Loucy (cell line): ENCODE measurements around the gene ZNF747.

Experiments
- H2AFZ ChIP-seq: fragments of 200-600 bp; sonication (generic); 2 replicates; pipeline ENCODE4 v1.6.0; 2016; ENCODE audit warnings: antibody characterized with exemption, mild to moderate bottlenecking, low read length, moderate library complexity
- H3F3A ChIP-seq: fragments of 200-600 bp; 2 replicates; pipeline ENCODE4 v1.6.0; 2016; ENCODE audit warnings: antibody characterized with exemption, low read depth, mild to moderate bottlenecking
- H3K27me3 ChIP-seq: fragments of 200-600 bp; sonication (generic); 2 replicates; pipeline ENCODE4 v1.6.1; 2014; ENCODE audit warnings: low read length, mild to moderate bottlenecking; ENCODE audit not compliant: insufficient read depth, poor library complexity, severe bottlenecking
- H3K36me3 ChIP-seq: fragments of 200-600 bp; sonication (generic); 2 replicates; pipeline ENCODE4 v1.6.1; 2016; ENCODE audit warnings: low read length; ENCODE audit not compliant: insufficient read depth
- H3K4me1 ChIP-seq: fragments of 200-600 bp; sonication (generic); 2 replicates; pipeline ENCODE4 v1.5.1; 2014; ENCODE audit warnings: low read length, mild to moderate bottlenecking; ENCODE audit not compliant: insufficient read depth, poor library complexity, severe bottlenecking
- H3K4me2 ChIP-seq: fragments of 200-600 bp; sonication (generic); 2 replicates; pipeline ENCODE4 v1.6.0; 2014; ENCODE audit warnings: antibody characterized with exemption, low read length, low read depth, mild to moderate bottlenecking; ENCODE audit not compliant: poor library complexity, severe bottlenecking
- H3K4me3 ChIP-seq: fragments of 200-600 bp; sonication (generic); 2 replicates; pipeline ENCODE4 v1.5.1; 2014; ENCODE audit warnings: low read length, mild to moderate bottlenecking, mixed read lengths; ENCODE audit not compliant: poor library complexity, severe bottlenecking
- H3K79me2 ChIP-seq: fragments of 200-600 bp; sonication (generic); 2 replicates; pipeline ENCODE4 v1.6.1; 2014; ENCODE audit warnings: low read length; ENCODE audit not compliant: insufficient read depth
- H3K9ac ChIP-seq: fragments of 200-600 bp; sonication (generic); 2 replicates; pipeline ENCODE4 v1.6.0; 2014; ENCODE audit warnings: mild to moderate bottlenecking, low read depth, low read length, moderate library complexity; ENCODE audit not compliant: poor library complexity, severe bottlenecking
- H3K9me2 ChIP-seq: fragments of 200-600 bp; sonication (generic); replicated peaks from 2 replicates; pipeline ENCODE4 v1.6.1; 2016; ENCODE audit warnings: low read depth, low read length, mixed read lengths
- H3K9me3 ChIP-seq: fragments of 200-600 bp; sonication (generic); 2 replicates; pipeline ENCODE4 v1.6.1; 2014; ENCODE audit warnings: mild to moderate bottlenecking, antibody characterized with exemption, low read length, low read depth; ENCODE audit not compliant: insufficient read depth
- H4K20me1 ChIP-seq: fragments of 200-600 bp; sonication (generic); 2 replicates; pipeline ENCODE4 v1.6.0; 2014; ENCODE audit warnings: antibody characterized with exemption, low read length, mild to moderate bottlenecking; ENCODE audit not compliant: insufficient read depth, poor library complexity, severe bottlenecking
- CTCF ChIP-seq: fragments of 200-600 bp; sonication (generic); conservative IDR thresholded peaks from 2 replicates; pipeline ENCODE4 v1.5.1; 2014; ENCODE audit warnings: mild to moderate bottlenecking, antibody characterized with exemption, low read length
- EZH2phosphoT487 ChIP-seq: fragments of 200-600 bp; IDR thresholded peaks from 2 replicates; pipeline ENCODE4 v1.6.1; 2018; ENCODE audit warnings: antibody characterized with exemption, mild to moderate bottlenecking, moderate library complexity, borderline replicate concordance

The ZNF747 gene

GRCh38 chr16:30534368-30535105, at the start of gene ZNF747:
ZNF747 (minus strand) TSS chr16:30534858; CDS start chr16:30534679, 179 bp downstream.
- Histone ChIP-seq H4K20me1 (peaks cover 7% of the 10 kb centered on the region), H3K4me1 (peaks cover 10% of the 10 kb centered on the region), H2AFZ (peak within 1 kb of the TSS; percentile 86), H3F3A (no peaks in the 10 kb centered on the region), H3K4me3 (peak within 1 kb of the TSS; percentile 96), H3K9me2 (no peaks in the 10 kb centered on the region), H3K9me3 (no peaks in the 10 kb centered on the region), H3K27me3 (no peaks in the 10 kb centered on the region), H3K4me2 (peak within 1 kb of the TSS; percentile 91), H3K9ac (peak within 1 kb of the TSS; percentile 96), H3K79me2 (peaks cover 58% of the 10 kb centered on the region), H3K36me3 (no peaks in the 10 kb centered on the region; the same call in 1 of the 2 replicates)
- TF ChIP-seq EZH2phosphoT487 (no peak), CTCF (no peak)

- H3F3A ChIP-seq: no peaks in the 10 kb centered on the region
- H3K79me2 ChIP-seq: peaks cover 66% of the 10 kb centered on the region
- H3K36me3 ChIP-seq: no peaks in the 10 kb centered on the region
- TF ChIP-seq CTCF (no peak), EZH2phosphoT487 (no peak)
- H3K27me3 ChIP-seq: peaks cover 3% of the 10 kb centered on the region
- no peak overlapping the region for H3K4me3 ChIP-seq
- peaks cover 4% of the 10 kb centered on the region for H4K20me1 ChIP-seq
- H3K9me3 ChIP-seq: no peaks in the 10 kb centered on the region
- H2AFZ ChIP-seq: no peak overlapping the region
- peak overlapping the region; percentile 42 for H3K4me2 ChIP-seq
- H3K9ac ChIP-seq: no peak overlapping the region
- no peaks in the 10 kb centered on the region for H3K9me2 ChIP-seq
- H3K4me1 ChIP-seq: peaks cover 28% of the 10 kb centered on the region
Observed at GRCh38 chr16:30582611-30583340, 48.1 kb upstream of the ZNF747 start.

GRCh38 chr16:30581457-30581856, 46.8 kb upstream of the ZNF747 start:
- peaks cover 53% of the 10 kb centered on the region for H3K79me2 ChIP-seq
- no peak overlapping the region for H3K9ac ChIP-seq
- H3K36me3 ChIP-seq: no peaks in the 10 kb centered on the region

More at GRCh38 chr16:30581457-30581856, 46.8 kb upstream of the ZNF747 start:
- Histone ChIP-seq H3K9me2 (no peaks in the 10 kb centered on the region), H3F3A (no peaks in the 10 kb centered on the region), H3K4me3 (no peak overlapping the region), H2AFZ (no peak overlapping the region), H3K27me3 (peaks cover 3% of the 10 kb centered on the region), H4K20me1 (peaks cover 4% of the 10 kb centered on the region), H3K9me3 (no peaks in the 10 kb centered on the region), H3K4me1 (peaks cover 21% of the 10 kb centered on the region), H3K4me2 (peak overlapping the region; percentile 42)
- TF ChIP-seq CTCF (no peak), EZH2phosphoT487 (no peak)
